CD4-positive, alpha-beta T cell treated with Interleukin-2 at 100 ng/mL for 4 hours (primary cell): ENCODE measurements around the gene EEF1AKMT1.
"Not testable (repeated sequence)": the region's sequence is repeated elsewhere in the genome, so short reads cannot be mapped to it uniquely, and the experiment has no call there.

Experiments
- DNase-seq: peaks from one replicate; pipeline ENCODE4 v3.0.0-alpha.2; 2020; ENCODE audit warnings: low spot score

The EEF1AKMT1 gene

DNA sequence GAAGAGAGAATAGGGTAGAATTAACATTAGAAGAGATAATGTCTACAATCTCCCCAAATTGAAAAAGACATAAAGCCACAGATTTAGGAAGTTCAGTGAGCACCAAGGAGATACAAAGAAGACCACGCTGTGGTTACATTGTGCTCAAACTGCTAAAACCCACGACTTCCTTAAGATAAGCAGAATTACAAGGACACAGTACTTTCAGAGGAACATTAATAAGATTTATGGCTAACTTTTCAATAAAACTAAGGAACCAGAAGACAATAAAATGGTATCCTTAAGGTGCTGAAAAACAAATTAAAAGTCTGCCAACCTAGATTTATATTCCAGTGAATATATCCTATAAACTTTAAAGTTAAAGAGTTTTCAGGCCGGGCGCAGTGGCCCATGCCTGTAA is 77.7 kb downstream of the EEF1AKMT1 start:
- DNase-seq, result no peak

- no peak for DNase-seq
Measured at GRCh38 chr13:20691616-20692015, 82.1 kb downstream of the EEF1AKMT1 start.

DNA sequence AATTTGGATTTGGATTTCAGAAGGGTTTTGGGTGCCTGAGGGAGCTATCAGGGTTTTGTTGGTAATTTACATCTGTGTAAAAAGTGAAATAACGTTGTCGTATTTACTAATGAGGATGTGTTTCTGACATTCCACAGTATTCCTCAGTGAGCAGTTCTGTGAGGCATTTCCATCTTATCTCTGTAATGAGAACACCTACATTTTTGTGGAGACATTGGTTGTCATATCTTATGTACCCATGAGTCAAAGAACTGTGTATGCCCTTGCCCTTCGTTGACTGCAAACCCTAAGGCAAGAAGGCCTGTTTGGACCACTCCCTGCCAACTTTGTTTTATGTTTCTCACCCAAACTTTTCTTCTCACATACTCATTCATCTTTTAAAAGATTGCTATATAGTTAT is 84.5 kb downstream of the EEF1AKMT1 start:
- no peak for DNase-seq

DNA sequence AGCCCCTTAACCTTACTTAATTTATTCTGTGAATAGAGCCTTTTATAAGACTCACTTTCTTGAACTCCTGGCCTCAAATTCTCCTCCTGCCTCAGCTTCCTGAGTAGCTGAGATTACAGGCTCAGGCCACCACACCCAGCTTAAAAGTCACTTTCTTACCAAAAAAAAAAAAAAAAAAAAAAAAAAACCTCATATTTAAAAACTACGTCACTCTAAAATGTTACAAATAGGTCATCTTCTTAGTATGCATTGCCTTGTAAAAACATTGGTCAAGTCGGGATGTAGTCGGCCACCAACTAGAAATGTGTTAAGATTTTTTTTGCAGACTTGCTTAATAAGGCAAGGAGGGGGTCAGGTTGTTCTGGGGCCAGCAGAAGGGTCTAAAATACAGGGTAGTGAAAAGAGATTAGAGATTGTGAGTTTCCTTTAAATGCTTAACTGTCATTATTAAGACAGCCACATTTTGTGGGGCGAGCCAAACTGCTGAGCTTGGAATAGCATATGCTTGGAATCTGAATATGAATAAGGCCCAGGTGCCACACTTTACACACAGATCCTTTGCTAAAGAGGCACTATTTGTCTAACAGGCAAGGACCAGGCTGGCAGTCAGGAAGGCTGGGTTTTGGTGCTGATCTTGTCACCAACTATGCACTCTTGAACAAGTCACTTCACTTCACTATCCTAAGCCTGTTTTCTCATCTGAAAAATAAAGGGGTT is 86.7 kb downstream of the EEF1AKMT1 start:
- DNase-seq, result no peak

- no peak for DNase-seq
Measured at GRCh38 chr13:20686167-20686566, 87.6 kb downstream of the EEF1AKMT1 start.

GRCh38 chr13:20685092-20685491 is 88.7 kb downstream of the EEF1AKMT1 start:
- no peak for DNase-seq

DNA sequence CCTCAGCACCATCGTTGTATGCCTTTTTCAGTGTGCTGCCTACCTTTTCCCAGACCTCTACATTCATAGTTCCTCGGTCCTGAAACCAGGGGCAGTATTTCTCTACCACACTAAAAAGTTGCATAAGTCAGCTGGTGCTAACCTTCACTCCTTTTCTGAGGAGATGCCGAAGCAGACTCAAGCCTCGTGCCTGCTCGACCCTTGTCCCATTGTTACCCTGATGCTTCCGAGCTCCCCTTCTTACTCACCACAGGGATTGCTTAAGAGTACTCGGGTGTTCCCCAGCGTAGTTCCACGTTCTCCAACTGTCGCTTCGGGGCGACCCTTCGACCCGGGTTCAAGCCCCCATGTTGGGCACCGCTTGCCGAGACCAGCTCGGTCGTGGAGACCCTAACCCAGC is 89.2 kb downstream of the EEF1AKMT1 start:
- no peak for DNase-seq

DNA sequence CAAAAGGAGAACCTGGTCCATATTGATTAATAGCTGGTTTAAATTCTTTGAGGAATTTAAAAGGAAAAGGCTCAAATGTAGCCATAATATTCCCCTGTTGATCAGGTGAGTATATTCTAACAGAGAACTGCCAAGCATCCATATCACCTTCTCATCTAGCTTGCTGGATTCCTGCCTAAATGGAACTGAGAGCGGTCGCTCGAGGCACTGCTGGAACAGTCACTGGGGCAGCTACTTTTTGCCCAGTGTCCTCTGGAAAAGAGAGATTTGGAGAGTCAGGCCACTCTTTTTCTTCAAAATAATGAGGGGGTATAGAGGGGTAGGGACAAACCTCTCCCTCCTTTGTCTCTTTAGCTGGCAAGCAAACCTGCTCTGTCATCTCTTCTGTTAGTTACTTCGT is 89.7 kb downstream of the EEF1AKMT1 start:
- no peak for DNase-seq

- no peak for DNase-seq
Measured at GRCh38 chr13:20682061-20682460, 91.7 kb downstream of the EEF1AKMT1 start.

DNA sequence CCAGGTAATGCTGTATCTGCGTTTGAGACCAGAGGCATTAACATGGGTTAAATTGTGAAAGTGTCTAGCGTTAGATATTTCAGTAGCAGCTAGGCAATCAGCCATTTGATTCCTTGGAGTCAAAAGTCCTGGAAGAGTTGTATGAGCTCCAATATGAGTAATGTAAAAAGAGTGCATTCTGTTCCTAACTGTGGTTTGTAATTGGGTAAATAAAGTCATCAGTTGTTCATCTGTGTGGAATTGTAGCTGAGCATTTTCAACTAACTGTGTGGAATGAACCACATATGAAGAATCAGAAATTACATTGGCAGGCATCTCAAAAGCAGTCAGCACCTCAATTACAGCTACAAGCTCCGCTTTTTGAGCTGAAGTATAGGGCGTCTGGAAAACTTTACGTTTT is 92.3 kb downstream of the EEF1AKMT1 start:
- DNase-seq, result not testable (repeated sequence)

DNA sequence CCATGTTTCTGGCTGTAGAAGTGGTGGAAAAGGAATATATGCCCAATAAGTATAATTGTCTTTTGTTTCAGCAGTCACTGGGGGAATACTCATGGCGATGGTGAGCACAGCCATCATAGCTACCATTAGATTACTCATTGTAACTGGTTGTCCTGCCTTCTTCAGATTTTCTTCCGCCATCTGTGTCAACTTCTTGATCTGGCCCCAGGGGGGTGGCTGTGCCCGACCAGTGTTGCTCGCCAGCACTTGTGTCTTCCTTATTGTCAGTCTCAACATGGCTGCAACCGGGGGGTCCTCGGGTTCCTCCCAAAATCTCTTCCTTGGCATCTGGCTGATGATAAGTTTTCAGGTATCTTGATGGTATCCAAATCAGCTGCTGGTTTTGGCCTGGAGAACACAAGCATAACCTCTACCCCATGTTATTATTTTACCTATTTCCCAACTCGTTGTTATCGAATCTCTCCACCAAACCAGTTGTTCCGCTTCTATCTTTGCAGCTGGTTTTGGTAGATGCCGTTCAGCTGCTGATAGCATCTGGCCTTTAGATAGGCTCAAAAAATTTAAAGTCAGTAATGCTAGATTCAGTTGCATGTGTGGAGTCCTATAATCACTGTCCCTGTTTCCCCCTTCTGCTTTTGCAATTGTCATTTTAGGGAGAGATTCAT is 93.2 kb downstream of the EEF1AKMT1 start:
- no peak for DNase-seq

GRCh38 chr13:20679879-20680278 is 93.9 kb downstream of the EEF1AKMT1 start:
- no peak for DNase-seq
